IPS-18c (cell line): Measurements from ENCODE around the gene ZNF844.
"Not testable (repeated sequence)": the region's sequence is repeated elsewhere in the genome, so short reads cannot be mapped to it uniquely, and the experiment has no call there.

ENCODE experiments used
- H3K4me3 ChIP-seq: 2 replicates; pipeline ENCODE4 v1.7.0; 2013; ENCODE audit warnings: low read depth, mild to moderate bottlenecking, low read length, moderate library complexity; ENCODE audit not compliant: insufficient read depth
- H3K9me3 ChIP-seq: one replicate; pipeline ENCODE4 v1.6.1; 2013; ENCODE audit warnings: mild to moderate bottlenecking, low read length, moderate library complexity; ENCODE audit not compliant: control insufficient read depth, insufficient read depth

The ZNF844 gene

DNA sequence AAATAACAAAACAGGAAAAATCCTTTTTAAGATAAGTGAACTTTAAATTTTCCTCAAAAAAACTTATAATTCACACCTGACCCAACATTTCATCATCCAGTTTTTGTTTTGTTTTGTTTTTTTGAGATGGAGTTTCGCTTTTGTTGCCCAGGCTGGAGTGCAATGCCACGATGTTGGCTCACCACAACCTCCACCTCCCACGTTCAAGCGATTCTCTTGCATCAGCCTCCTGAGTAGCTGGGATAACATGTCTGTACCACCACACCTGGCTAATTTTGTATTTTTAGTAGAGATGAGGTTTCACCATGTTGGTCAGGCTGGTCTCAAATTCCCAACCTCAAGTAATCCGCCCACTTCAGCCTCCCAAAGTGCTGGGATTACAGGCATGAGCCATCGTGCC lies 18.8 kb downstream of the ZNF844 start:
- not testable (repeated sequence) for H3K4me3 ChIP-seq
- peaks cover 12% of the 10 kb centered on the region for H3K9me3 ChIP-seq

DNA sequence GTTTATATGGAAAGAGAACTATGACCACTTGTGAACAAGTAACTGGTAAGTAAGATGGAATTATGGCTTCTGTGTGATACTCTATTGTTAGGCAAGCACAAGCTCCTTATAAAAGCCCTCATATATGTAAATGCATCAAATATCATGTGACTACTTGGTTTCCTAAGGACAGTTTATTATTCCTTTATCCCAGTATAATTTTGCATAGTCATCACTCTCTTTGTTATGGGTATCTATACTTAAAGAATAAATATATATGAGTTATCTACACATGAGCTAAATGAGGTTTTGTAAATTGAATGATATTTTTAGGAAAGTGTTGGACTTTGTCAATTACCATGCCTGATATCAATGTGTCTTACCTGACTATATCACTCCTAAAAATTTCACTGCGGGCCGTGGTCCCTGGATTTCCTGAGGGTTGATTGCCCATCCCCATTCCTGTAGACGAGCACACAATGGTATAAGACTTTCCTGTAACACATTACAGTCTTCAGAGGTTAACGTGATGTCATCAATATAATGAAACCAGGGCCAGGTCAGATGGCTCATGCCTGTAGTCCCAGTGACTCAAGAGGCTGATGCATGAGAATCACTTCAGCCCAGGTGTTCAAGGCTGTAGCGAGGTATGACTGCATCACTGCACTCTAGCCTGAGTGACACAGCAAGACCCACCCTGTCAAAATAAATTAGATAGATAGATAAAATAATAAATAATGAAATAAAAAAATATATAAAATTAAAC lies 20.7 kb downstream of the ZNF844 start:
- no peaks in the 10 kb centered on the region for H3K9me3 ChIP-seq
- no peak overlapping the region for H3K4me3 ChIP-seq

DNA sequence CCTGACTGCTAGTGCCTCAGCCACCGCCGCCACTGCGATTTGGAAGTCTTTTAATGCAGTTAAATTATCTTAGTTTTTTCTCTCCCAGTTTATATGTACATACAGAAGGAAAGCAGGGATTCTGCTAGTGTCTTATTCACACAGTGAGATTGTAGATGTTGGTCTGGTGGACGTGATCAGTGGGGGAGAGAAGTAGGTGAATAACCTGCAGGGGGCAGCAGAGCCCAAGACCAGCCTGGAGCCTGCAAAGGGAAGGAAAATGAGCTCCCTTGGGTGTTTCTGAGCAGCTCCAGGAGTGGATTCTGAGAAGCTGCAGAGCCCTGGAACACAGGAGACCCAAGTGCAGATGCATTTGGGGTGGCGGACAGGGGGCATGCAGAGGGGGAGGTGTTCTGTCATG lies 26.3 kb downstream of the ZNF844 start:
- H3K4me3 ChIP-seq = no peak overlapping the region
- peaks cover 4% of the 10 kb centered on the region for H3K9me3 ChIP-seq

DNA sequence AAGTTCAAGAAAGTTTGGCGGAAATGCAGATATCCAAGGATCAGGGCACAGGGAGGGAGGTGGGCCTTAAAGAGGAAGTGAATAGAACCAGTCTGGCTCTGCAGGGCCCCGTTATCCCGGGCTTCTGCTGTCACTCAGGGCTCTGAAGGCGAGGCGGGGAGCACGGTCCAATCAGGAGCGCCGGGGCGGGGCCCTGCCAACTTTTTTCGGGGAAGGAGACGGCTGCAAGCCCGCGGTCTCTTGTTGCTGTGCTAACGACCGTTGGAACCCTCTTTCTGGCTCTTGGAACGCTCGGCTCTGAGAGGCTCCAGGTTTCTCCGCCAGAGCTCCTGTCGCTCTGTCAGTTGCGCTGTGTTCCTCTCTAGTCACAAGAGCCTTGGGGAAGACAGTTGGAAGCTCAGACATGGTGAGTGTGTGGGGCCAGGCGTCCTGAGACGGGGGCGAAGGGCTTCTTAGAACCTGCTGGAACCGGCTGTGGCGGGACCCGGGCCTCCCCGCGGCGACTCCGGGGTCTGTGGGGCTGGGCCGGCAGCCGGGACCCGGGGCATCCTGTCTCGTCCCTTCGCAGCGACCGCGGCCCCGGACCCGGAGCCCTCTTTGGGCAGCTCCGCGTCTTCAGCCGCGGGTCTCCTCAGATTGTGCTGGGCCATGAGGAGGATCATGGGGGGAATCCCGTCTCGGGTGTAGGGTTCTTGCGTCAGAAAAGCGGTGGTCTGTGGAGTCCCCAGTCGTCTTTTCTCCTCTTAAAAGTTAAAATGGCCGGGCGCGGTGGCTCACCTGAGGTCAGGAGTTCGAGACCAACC lies 27.7 kb downstream of the ZNF844 start:
- Histone ChIP-seq H3K9me3 (peaks cover 4% of the 10 kb centered on the region), H3K4me3 (peak overlapping the region; percentile 65)

DNA sequence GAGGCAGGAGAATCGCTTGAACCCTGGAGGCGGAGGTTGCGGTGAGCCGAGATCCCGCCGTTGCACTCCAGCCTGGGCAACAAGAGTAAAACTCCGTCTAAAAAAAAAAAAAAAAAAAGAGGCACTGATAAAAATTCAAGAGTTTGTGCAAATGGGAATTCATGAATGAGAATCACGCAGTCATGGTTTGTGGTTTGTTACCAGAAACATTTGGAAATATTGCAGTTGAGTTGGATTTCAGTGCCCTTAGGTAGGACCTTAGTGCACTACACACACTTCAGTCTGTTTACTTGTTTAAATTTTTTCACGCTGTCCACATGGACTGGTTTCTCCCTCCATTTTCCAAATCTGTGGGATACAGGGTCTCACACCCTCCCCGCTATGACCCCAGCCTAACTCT lies 28.4 kb downstream of the ZNF844 start:
- H3K4me3 ChIP-seq = peak overlapping the region; percentile 65
- peaks cover 5% of the 10 kb centered on the region for H3K9me3 ChIP-seq

DNA sequence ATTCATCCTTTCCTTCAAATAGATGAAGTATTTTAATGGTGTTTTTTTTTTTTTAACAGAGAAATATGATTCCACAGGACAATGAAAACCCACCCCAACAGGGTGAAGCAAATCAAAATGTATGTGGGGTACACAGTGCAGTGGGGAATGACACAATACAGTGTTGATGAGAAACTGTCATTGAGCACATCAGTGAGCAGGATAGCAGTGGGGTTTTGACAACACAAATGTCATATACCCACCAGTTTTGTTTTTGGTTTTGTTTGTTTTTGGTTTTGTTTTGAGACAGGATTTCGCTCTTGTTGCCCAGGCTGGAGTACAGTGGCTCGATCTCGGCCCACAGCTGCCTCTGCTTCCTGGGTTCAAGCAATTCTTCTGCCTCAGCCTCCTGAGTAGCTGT lies 29.2 kb downstream of the ZNF844 start:
- no peak overlapping the region for H3K4me3 ChIP-seq
- H3K9me3 ChIP-seq = peaks cover 10% of the 10 kb centered on the region

DNA sequence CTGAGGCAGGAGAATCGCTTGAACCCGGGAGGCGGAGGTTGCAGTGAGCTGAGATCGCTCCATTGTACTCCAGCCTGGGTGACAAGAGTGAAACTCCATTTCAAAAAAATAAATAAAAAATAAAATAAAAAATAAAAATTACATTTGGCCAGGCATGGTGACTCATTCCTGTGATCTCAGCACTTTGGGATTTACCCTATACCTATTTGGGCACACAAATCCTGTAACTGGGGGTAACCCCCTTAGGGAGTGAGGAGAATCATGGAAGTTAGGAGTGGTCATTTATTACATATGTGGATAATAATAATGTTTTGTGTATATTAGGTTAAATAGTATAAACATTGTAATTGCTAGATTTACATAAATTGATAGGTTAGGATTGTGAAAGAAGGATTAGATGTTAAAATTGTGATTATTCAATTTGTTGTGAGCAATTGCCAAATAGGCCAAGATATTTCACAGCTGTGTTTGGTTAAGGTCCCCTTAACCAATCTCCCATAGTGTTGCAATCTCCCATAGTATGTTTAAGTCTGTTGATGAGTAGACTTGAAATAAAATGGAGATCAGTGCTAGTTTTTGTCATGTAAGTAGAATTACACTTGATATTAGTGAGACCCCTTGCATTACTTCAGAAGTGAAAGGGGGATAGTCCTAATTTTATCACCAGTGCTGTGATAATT lies 30.7 kb downstream of the ZNF844 start:
- peaks cover 10% of the 10 kb centered on the region for H3K9me3 ChIP-seq
- H3K4me3 ChIP-seq = no peak overlapping the region

DNA sequence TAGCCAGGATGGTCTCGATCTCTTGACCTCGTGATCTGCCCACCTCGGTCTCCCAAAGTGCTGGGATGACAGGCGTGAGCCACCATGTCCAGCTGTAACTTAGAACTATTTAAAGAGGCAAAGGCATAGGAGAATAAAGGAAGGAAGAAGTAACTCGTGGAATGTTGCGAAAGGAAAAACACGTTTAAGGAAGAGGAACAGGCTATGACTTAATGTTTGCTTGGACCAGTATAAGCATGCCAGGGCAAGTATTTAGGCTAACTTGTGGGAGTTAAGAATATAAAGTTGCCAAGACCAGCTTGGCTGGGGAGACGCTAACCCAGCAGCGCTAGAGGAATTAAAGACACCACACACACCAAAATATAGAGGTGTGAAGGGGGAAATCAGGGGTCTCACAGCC lies 33.5 kb downstream of the ZNF844 start:
- Histone ChIP-seq H3K9me3 (peaks cover 10% of the 10 kb centered on the region), H3K4me3 (no peak overlapping the region)

DNA sequence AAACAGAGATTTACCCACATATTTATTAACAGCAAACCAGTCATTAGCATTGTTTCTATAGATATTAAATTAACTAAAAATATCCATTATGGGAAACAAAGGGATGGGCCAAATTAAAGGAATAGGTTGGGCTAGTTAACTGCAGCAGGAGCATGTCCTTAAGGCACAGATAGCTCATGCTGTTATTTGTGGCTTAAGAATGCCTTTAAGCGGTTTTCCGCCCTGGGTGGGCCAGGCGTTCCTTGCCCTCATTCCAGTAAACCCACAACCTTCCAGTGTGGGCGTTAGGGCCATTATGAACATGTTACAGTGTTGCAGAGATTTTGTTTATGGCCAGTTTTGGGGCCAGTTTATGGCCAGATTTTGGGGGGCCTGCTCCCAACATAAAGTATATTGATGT lies 39.4 kb downstream of the ZNF844 start:
- H3K9me3 ChIP-seq, H3K4me3 ChIP-seq: not testable (repeated sequence)

DNA sequence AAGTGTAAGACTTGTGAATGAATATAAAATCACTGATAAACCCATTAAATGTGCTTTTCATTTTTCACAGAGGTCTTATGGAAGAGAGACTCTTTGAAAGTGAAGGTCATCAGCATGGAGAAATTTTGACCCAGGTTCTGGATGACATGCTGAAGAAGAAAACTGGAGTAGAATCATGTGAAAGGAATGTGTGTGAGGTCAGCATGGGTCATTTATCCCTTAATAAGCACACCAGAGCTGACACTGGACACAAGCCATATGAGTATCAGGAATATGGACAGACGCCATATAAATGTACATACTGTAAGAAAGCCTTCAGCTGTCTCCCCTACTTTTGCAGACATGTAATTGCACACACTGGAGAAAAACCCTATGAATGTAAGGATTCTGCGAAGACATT lies 46.6 kb downstream of the ZNF844 start:
- Histone ChIP-seq H3K4me3 (peak overlapping the region; percentile 9; the same call in 1 of the 2 replicates), H3K9me3 (peaks cover 45% of the 10 kb centered on the region)

DNA sequence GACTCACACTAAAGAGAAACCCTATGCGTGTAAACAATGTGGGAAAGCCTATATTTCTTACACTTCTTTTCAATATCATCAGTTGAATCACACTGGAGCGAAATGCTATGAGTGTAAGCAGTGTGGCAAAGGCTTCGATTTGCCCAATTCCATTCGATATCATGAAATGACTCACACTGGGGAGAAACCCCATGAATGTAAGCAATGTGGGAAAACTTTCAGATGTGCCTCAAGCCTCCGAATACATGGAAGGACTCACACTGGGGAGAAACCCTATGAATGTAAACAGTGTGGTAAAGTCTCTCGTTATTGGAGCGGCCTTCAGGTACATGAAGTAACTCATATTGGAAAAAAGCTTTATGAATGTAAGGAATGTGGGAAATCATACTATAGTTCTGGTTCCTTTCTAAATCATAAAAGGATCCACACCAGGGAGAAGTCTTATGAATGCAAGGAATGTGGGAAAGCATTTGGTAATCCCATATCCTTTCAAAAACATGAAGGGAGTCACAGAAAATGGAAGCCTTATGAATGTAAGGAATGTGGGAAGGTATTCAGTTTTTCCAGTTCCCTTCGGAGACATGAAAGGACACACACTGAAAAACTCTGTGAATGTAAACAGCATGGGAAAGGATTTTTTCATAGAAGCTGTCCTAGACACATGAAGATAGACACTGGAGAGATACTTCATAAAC lies 47.6 kb downstream of the ZNF844 start:
- Histone ChIP-seq H3K4me3 (no peak overlapping the region), H3K9me3 (peaks cover 42% of the 10 kb centered on the region)

DNA sequence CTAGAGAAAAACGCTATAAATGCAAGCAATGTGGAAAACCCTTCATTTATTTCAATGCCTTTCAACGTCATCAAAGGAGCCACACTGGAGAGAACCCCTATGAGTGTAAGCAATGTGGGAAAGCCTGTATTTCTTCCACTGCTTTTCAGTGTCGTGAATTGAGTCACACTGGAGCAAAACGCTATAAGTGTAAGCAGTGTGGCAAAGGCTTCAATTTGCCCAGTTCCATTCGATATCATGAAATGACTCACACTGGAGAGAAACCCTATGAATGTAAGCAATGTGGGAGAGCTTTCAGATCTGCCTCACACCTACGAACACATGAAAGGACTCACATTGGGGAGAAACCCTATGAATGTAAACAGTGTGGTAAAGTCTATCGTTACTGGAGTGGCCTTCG lies 48.2 kb downstream of the ZNF844 start:
- H3K4me3 ChIP-seq = no peak overlapping the region
- peaks cover 38% of the 10 kb centered on the region for H3K9me3 ChIP-seq

DNA sequence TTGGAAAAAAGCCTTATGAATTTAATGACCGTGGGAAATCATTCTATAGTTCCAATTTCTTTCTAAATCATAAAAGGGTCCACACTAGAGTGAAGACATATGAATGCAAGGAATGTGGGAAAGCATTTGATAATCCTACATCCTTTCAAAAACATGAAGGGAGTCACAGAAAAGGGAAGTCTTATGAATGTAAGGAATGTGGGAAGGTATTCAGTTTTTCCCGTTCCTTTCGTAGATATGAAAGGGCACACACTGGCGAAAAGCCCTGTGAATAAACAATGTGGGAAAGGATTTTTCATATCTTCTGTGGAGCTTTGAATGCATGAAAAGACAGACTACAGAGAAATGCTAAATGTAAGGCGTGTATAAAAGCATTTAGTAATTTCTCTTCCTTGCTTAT lies 48.6 kb downstream of the ZNF844 start:
- H3K9me3 ChIP-seq = peaks cover 39% of the 10 kb centered on the region
- no peak overlapping the region for H3K4me3 ChIP-seq

DNA sequence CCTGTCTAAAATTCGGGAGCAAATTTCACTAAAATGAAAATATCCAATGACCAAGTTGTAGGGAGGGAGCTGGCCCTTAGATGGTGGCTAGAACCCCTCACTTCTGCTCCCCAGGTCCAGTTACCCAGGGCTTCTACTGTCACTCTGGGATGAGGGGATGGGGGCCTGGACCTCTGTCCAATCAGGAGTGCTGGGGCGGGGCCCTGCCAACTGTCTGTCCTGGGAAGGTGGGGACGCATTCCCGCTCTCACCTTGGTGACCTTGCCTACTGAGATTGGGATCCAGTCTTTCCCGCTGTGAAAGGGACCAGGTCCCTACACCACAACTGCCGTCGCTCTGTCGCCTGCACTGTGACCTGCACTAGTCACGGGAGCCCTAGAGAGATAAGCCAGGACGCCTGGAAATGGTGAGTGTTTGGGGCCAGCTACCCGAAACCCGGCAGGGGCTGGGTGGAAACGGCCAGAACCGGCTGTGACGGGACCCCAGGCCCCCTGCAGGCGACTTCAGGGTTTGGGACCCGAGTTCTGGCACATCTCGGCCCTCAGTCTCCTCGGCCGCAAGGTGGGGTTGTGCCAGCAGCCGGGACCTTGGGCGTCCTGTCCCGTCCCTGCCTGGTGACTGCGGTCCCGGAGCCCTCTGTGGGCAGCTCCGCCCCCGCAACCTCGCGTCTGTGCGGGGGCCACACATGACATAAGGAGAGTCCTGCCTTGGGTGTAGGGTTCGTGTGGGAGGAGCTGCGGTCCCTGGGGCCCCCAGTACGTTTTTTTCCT lies 52.9 kb downstream of the ZNF844 start:
- Histone ChIP-seq H3K4me3 (no peak overlapping the region; the same call in 1 of the 2 replicates), H3K9me3 (peaks cover 17% of the 10 kb centered on the region)

DNA sequence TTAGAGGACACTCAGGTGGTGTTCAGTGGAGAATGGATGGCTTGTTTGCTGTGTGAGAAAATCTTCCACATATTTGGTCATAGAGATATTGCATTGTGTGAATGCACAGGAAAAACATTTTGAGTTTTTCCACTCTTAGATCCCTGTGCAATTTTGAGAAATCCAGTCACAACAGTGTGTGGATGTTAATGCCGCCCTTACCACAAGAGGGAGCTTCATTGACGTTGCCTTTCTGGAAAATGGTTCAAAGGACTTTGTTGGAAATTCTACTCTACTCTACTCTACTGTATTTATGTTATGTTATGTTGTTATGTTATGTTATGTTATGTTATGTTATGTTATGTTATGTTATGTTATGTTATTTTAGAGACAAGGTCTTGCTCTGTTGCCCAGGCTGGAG lies 62.2 kb downstream of the ZNF844 start:
- Histone ChIP-seq H3K4me3 (no peak overlapping the region), H3K9me3 (no peaks in the 10 kb centered on the region)
